ENCODE measurements around the gene REG3G. TPM values are rescaled to one million over a fixed set of nuclear protein-coding genes. Genes with fewer than 3 reads are reported as not detected.

The REG3G gene
- polyA plus RNA-seq, 1 donor from 2014 or later = not detected

DNA sequence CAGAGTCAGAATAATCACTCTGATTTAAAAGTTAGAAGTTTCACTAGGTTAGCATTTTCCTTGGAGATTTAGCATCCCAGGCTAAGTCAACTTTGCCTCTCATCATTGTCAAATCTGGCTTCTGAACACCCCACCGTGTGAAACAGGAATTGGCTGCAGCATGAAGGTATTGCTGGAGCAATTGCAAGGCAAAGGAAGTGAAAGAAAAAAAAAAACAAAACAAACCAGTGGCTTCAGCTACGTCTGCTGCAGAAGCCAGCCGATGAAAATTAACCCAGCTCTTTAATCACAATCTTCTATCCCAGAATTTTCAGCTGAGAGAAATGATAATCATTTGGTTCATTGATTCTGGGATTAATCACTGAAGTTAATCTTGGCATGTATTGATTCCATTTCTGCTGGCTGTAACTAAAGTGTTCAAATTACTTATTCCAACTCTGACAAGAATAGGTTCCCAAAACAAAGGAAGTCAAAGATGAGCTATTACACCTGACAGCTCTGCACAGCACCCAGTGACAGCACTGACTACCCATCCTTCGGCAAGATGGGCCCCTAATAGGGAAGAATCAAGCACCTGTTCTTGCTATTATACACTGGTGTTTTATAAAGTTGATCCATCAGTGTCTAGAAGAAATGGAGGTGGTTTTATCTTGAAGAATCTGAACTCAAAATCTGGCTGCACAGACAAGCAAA lies 42.7 kb upstream of the REG3G start:
- H3K9me2 ChIP-seq (ENCODE audit: insufficient read depth, low read length) = no peaks in the 10 kb centered on the region
- H3K27ac ChIP-seq (ENCODE audit: low read length) = peak overlapping the region; percentile 79
- H3K79me2 ChIP-seq (replicated peaks; ENCODE audit: insufficient read depth, low read length) = no peaks in the 10 kb centered on the region
- no peaks in the 10 kb centered on the region for H4K20me1 ChIP-seq (ENCODE audit: insufficient read depth)
- no peaks in the 10 kb centered on the region for H3K36me3 ChIP-seq (ENCODE audit: insufficient read depth, low read length)
- no peak overlapping the region for H3K4me2 ChIP-seq (ENCODE audit: low read length)
- H3K9me3 ChIP-seq (ENCODE audit: low read length) = no peaks in the 10 kb centered on the region
- no peak overlapping the region for H2AFZ ChIP-seq (ENCODE audit: low read depth, low read length)
- peak overlapping the region; percentile 36 for H3K4me3 ChIP-seq (ENCODE audit: low read length)
- TF ChIP-seq POLR2AphosphoS5 (IDR thresholded peaks at IDR 0.05) (peak; percentile 68), EZH2 (IDR thresholded peaks at IDR 0.05; ENCODE audit: borderline replicate concordance, insufficient read depth, low read length, poor library complexity, severe bottlenecking) (no peak), TAF1 (IDR thresholded peaks at IDR 0.05; ENCODE audit: low read depth) (no peak), EP300 (conservative IDR thresholded peaks at IDR 0.05; ENCODE audit: poor library complexity, severe bottlenecking) (peak; percentile 96)
- TF ChIP-seq, protein P1, sequence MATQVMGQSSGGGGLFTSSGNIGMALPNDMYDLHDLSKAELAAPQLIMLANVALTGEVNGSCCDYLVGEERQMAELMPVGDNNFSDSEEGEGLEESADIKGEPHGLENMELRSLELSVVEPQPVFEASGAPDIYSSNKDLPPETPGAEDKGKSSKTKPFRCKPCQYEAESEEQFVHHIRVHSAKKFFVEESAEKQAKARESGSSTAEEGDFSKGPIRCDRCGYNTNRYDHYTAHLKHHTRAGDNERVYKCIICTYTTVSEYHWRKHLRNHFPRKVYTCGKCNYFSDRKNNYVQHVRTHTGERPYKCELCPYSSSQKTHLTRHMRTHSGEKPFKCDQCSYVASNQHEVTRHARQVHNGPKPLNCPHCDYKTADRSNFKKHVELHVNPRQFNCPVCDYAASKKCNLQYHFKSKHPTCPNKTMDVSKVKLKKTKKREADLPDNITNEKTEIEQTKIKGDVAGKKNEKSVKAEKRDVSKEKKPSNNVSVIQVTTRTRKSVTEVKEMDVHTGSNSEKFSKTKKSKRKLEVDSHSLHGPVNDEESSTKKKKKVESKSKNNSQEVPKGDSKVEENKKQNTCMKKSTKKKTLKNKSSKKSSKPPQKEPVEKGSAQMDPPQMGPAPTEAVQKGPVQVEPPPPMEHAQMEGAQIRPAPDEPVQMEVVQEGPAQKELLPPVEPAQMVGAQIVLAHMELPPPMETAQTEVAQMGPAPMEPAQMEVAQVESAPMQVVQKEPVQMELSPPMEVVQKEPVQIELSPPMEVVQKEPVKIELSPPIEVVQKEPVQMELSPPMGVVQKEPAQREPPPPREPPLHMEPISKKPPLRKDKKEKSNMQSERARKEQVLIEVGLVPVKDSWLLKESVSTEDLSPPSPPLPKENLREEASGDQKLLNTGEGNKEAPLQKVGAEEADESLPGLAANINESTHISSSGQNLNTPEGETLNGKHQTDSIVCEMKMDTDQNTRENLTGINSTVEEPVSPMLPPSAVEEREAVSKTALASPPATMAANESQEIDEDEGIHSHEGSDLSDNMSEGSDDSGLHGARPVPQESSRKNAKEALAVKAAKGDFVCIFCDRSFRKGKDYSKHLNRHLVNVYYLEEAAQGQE (IDR thresholded peaks at IDR 0.05; ENCODE audit: borderline replicate concordance) = peak; percentile 73
- no peaks in the 10 kb centered on the region for H3K27me3 ChIP-seq (ENCODE audit: insufficient read depth, low read depth, low read length)
- H3F3A ChIP-seq (ENCODE audit: insufficient read depth, low read length, poor library complexity, severe bottlenecking) = no peaks in the 10 kb centered on the region
- peak overlapping the region; percentile 17 for H3K9ac ChIP-seq (ENCODE audit: low read length)

DNA sequence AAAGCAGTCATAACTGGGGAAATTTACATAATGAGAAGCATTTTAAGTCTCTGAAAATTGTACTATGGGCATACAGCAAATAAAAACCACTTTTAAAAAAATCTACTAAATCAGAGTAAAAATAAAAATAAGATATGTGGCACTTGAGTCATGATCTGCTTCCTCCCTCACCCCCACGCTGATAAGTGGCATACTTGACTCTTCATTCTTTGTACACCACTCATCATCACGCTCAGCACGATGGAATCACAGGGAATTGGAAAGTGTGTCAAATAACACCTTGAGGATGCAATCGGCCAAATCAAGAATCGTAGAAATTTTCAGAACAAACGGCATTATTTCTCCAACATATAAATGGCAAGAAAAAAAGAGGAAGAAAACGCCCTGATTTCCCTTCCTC lies 41.1 kb upstream of the REG3G start:
- no peak for TF ChIP-seq EP300 (conservative IDR thresholded peaks at IDR 0.05; ENCODE audit: poor library complexity, severe bottlenecking)
- TF ChIP-seq, protein P1 (IDR thresholded peaks at IDR 0.05; ENCODE audit: borderline replicate concordance) = no peak
- TF ChIP-seq RAD21 (conservative IDR thresholded peaks at IDR 0.05) = no peak
- no peak for TF ChIP-seq EZH2 (IDR thresholded peaks at IDR 0.05; ENCODE audit: borderline replicate concordance, insufficient read depth, low read length, poor library complexity, severe bottlenecking)
- TF ChIP-seq, protein P2, sequence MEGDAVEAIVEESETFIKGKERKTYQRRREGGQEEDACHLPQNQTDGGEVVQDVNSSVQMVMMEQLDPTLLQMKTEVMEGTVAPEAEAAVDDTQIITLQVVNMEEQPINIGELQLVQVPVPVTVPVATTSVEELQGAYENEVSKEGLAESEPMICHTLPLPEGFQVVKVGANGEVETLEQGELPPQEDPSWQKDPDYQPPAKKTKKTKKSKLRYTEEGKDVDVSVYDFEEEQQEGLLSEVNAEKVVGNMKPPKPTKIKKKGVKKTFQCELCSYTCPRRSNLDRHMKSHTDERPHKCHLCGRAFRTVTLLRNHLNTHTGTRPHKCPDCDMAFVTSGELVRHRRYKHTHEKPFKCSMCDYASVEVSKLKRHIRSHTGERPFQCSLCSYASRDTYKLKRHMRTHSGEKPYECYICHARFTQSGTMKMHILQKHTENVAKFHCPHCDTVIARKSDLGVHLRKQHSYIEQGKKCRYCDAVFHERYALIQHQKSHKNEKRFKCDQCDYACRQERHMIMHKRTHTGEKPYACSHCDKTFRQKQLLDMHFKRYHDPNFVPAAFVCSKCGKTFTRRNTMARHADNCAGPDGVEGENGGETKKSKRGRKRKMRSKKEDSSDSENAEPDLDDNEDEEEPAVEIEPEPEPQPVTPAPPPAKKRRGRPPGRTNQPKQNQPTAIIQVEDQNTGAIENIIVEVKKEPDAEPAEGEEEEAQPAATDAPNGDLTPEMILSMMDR (IDR thresholded peaks at IDR 0.05; ENCODE audit: poor library complexity, severe bottlenecking) = no peak
- no peak for TF ChIP-seq SMC3 (conservative IDR thresholded peaks at IDR 0.05; ENCODE audit: poor library complexity)
- TF ChIP-seq POLR2AphosphoS5 (IDR thresholded peaks at IDR 0.05) = no peak
- TF ChIP-seq MXI1 (conservative IDR thresholded peaks at IDR 0.05; ENCODE audit: poor library complexity, severe bottlenecking) = no peak
- Histone ChIP-seq H2AFZ (ENCODE audit: low read depth, low read length) (no peak overlapping the region), H3K27me3 (ENCODE audit: insufficient read depth, low read depth, low read length) (no peaks in the 10 kb centered on the region), H3K4me3 (ENCODE audit: low read length) (no peak overlapping the region), H3K9ac (ENCODE audit: low read length) (no peak overlapping the region), H3K9me3 (ENCODE audit: low read length) (no peaks in the 10 kb centered on the region), H3F3A (ENCODE audit: insufficient read depth, low read length, poor library complexity, severe bottlenecking) (no peaks in the 10 kb centered on the region), H4K20me1 (ENCODE audit: insufficient read depth) (no peaks in the 10 kb centered on the region), H3K4me2 (ENCODE audit: low read length) (no peak overlapping the region), H3K9me2 (ENCODE audit: insufficient read depth, low read length) (no peaks in the 10 kb centered on the region), H3K79me2 (replicated peaks; ENCODE audit: insufficient read depth, low read length) (no peaks in the 10 kb centered on the region), H3K36me3 (ENCODE audit: insufficient read depth, low read length) (no peaks in the 10 kb centered on the region), H3K27ac (ENCODE audit: low read length) (no peak overlapping the region)
